BJ (cell line): Measurements from ENCODE around the gene MTA1. TPM values are rescaled to one million over a fixed set of nuclear protein-coding genes. Genes with fewer than 3 reads are reported as not detected.

Experiments
- CTCF ChIA-PET: fragments of 350-600 bp; formaldehyde crosslinking; extraction: SDS; loops from one replicate; lab custom pipeline; 2021; ENCODE audit warnings: antibody characterized with exemption, inconsistent platforms; lab: Yijun Ruan, JAX
- POLR2A ChIA-PET: fragments of 300-600 bp; sonication (Branson Sonifier 250); formaldehyde crosslinking; extraction: SDS; loops from one replicate; lab custom pipeline; 2021; ENCODE audit warnings: antibody characterized with exemption; lab: Charles Lee
- DNase-seq: peaks from one replicate; pipeline ENCODE4 v3.0.0-alpha.2; 2011; ENCODE audit warnings: low read depth
- H3K27me3 ChIP-seq: 2 replicates; pipeline ENCODE4 v1.6.0; 2011; ENCODE audit warnings: low read length; ENCODE audit not compliant: control insufficient read depth, insufficient read depth
- H3K36me3 ChIP-seq: 2 replicates; pipeline ENCODE4 v1.5.1; 2011; ENCODE audit warnings: low read length; ENCODE audit not compliant: control insufficient read depth, insufficient read depth
- H3K4me3 ChIP-seq: 2 replicates; pipeline ENCODE4 v1.5.1; 2011; ENCODE audit warnings: low read depth, mild to moderate bottlenecking, control low read depth, low read length
- polyA plus RNA-seq: library from polyadenylated mRNA; depleted of rRNA; stranded (reverse); fragments of >200 nt; gene quantifications from 2 replicates; pipeline ENCODE4 v1.2.3, GENCODE V29; 2011
- TF ChIP-seq, protein P1 (sequence below): IDR thresholded peaks from 2 replicates; pipeline ENCODE4 v1.5.1; 2011; ENCODE audit warnings: low read depth, mild to moderate bottlenecking, control low read depth, inconsistent platforms, low read length, moderate library complexity; ENCODE audit not compliant: insufficient read depth

MTA1 gene
- polyA plus RNA-seq, 1 experiment, result 48.8 TPM

GRCh38 chr14:105398726-105399465, 20.7 kb upstream of the MTA1 start:
- Histone ChIP-seq H3K4me3 (peak overlapping the region; percentile 78), H3K36me3 (peaks cover 3% of the 10 kb centered on the region), H3K27me3 (no peaks in the 10 kb centered on the region)
- POLR2A ChIA-PET, result no interaction called here
- TF ChIP-seq, protein P1, sequence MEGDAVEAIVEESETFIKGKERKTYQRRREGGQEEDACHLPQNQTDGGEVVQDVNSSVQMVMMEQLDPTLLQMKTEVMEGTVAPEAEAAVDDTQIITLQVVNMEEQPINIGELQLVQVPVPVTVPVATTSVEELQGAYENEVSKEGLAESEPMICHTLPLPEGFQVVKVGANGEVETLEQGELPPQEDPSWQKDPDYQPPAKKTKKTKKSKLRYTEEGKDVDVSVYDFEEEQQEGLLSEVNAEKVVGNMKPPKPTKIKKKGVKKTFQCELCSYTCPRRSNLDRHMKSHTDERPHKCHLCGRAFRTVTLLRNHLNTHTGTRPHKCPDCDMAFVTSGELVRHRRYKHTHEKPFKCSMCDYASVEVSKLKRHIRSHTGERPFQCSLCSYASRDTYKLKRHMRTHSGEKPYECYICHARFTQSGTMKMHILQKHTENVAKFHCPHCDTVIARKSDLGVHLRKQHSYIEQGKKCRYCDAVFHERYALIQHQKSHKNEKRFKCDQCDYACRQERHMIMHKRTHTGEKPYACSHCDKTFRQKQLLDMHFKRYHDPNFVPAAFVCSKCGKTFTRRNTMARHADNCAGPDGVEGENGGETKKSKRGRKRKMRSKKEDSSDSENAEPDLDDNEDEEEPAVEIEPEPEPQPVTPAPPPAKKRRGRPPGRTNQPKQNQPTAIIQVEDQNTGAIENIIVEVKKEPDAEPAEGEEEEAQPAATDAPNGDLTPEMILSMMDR, result no peak
- no peak for DNase-seq
- CTCF ChIA-PET, result interaction anchor here (0.6 to 1.5 kb wide), 3 partner anchors 9 to 129 kb away, joined by 3 read pairs; no protein-coding TSS in a partner anchor

- no peak for DNase-seq
- Histone ChIP-seq H3K4me3 (peak overlapping the region; percentile 78), H3K36me3 (peaks cover 3% of the 10 kb centered on the region), H3K27me3 (no peaks in the 10 kb centered on the region)
- ChIA-PET CTCF (interaction anchor here (1.5 kb wide), 1 partner anchor 90 kb away, joined by 3 read pairs; no protein-coding TSS in a partner anchor), POLR2A (no interaction called here)
- TF ChIP-seq, protein P1, result no peak
Measured at GRCh38 chr14:105399466-105399775, 20.2 kb upstream of the MTA1 start.

DNA sequence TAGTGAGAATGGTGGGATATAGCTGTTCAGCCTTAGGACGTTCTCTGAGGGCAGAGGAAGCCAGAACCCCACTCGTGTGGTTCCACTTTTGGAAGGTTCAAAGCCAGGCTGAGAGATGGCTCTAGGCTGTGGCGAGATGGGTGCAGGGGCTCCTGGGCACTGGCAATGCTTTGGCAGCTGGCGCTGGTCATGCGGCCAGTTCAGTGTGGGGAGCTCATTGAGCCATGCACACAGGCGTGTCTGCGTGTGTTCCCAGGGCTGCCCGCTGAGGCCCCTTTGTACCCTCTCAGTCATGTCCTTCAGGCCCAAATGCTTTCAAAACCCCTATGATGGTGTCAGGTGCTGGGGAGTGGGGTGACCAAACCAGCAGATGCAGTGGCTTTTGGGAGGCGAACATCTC, 19.6 kb upstream of the MTA1 start:
- ChIA-PET CTCF (interaction anchor here (1.5 kb wide), 1 partner anchor 90 kb away, joined by 3 read pairs; no protein-coding TSS in a partner anchor), POLR2A (no interaction called here)
- DNase-seq, result no peak
- Histone ChIP-seq H3K27me3 (no peaks in the 10 kb centered on the region), H3K4me3 (no peak overlapping the region), H3K36me3 (peaks cover 3% of the 10 kb centered on the region; the same call in 1 of the 2 replicates)
- TF ChIP-seq, protein P1, result no peak

GRCh38 chr14:105401699-105402098, 17.9 kb upstream of the MTA1 start:
- POLR2A ChIA-PET, result no interaction called here
- H3K4me3 ChIP-seq, result no peak overlapping the region
- DNase-seq, result no peak
- CTCF ChIA-PET, result interaction anchor here (1.4 kb wide), 1 partner anchor 79 kb away, joined by 3 read pairs; no protein-coding TSS in a partner anchor
- no peaks in the 10 kb centered on the region for H3K27me3 ChIP-seq
- H3K36me3 ChIP-seq, result peaks cover 3% of the 10 kb centered on the region; the same call in 1 of the 2 replicates
- TF ChIP-seq, protein P1, result no peak

DNA sequence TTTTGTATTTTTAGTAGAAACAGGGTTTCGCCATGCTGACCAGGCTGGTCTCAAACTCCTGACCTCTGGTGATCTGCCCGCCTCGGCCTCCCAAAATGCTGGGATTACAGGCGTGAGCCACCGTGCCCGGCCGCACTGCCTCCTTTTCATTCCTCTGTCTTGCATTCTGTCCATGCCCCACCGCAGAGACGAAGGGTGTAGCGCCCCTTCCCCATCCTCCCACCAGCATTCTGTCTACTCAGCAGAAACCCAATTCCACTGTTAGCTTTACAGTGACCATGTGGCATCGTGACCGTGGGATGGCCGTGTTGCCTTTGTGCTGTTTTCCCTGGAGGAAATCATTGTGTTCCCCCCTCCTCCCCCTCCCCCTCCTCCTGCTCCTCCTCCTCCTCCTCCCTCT, 11.0 kb upstream of the MTA1 start:
- no peak overlapping the region for H3K4me3 ChIP-seq
- TF ChIP-seq, protein P1, result no peak
- H3K27me3 ChIP-seq, result peaks cover 3% of the 10 kb centered on the region; the same call in 1 of the 2 replicates
- H3K36me3 ChIP-seq, result no peaks in the 10 kb centered on the region
- ChIA-PET CTCF (interaction anchor here (1.1 kb wide), 1 partner anchor 37 kb away, joined by 3 read pairs; no protein-coding TSS in a partner anchor), POLR2A (interaction anchor here (1.0 kb wide), 1 partner anchor 22 kb away, joined by 13 read pairs; no protein-coding TSS in a partner anchor)
- no peak for DNase-seq
